ENCODE measurements around the gene APELA.
"Not testable (repeated sequence)": the region's sequence is repeated elsewhere in the genome, so short reads cannot be mapped to it uniquely, and the experiment has no call there.

APELA gene

GRCh38 chr4:164902608-164903007 lies 25.6 kb downstream of the APELA start:
- no peak for TF ChIP-seq CTCF (IDR thresholded peaks at IDR 0.05; ENCODE audit: insufficient read depth, low read length, poor library complexity, severe bottlenecking)

GRCh38 chr4:164904336-164904735 lies 27.4 kb downstream of the APELA start:
- Histone ChIP-seq H3K4me3 (replicated peaks; ENCODE audit: low read depth, low read length) (no peak overlapping the region), H3K27me3 (replicated peaks; ENCODE audit: control insufficient read depth, insufficient read depth, low read length) (no peaks in the 10 kb centered on the region), H3K36me3 (ENCODE audit: control insufficient read depth, insufficient read depth, low read length) (no peaks in the 10 kb centered on the region)
- no peak for DNase-seq (ENCODE audit: extremely low read depth, insufficient read length)
- no peak for TF ChIP-seq CTCF (IDR thresholded peaks at IDR 0.05; ENCODE audit: insufficient read depth, low read length, poor library complexity, severe bottlenecking)

More at GRCh38 chr4:164902608-164903007, 25.6 kb downstream of the APELA start:
- no peaks in the 10 kb centered on the region for H3K27me3 ChIP-seq (replicated peaks; ENCODE audit: control insufficient read depth, insufficient read depth, low read length)
- DNase-seq (ENCODE audit: extremely low read depth, insufficient read length), result no peak
- H3K4me3 ChIP-seq (replicated peaks; ENCODE audit: low read depth, low read length), result no peak overlapping the region
- no peaks in the 10 kb centered on the region for H3K36me3 ChIP-seq (ENCODE audit: control insufficient read depth, insufficient read depth, low read length)

GRCh38 chr4:164904941-164905340 lies 28.0 kb downstream of the APELA start:
- Histone ChIP-seq H3K4me3 (replicated peaks; ENCODE audit: low read depth, low read length) (no peak overlapping the region), H3K27me3 (replicated peaks; ENCODE audit: control insufficient read depth, insufficient read depth, low read length) (no peaks in the 10 kb centered on the region), H3K36me3 (ENCODE audit: control insufficient read depth, insufficient read depth, low read length) (no peaks in the 10 kb centered on the region)
- DNase-seq (ENCODE audit: extremely low read depth, insufficient read length), result no peak
- TF ChIP-seq CTCF (IDR thresholded peaks at IDR 0.05; ENCODE audit: insufficient read depth, low read length, poor library complexity, severe bottlenecking), result no peak

GRCh38 chr4:164906368-164906767 lies 29.4 kb downstream of the APELA start:
- no peak for TF ChIP-seq CTCF (IDR thresholded peaks at IDR 0.05; ENCODE audit: insufficient read depth, low read length, poor library complexity, severe bottlenecking)
- no peak for DNase-seq (ENCODE audit: extremely low read depth, insufficient read length)
- H3K4me3 ChIP-seq (replicated peaks; ENCODE audit: low read depth, low read length), result no peak overlapping the region
- no peaks in the 10 kb centered on the region for H3K27me3 ChIP-seq (replicated peaks; ENCODE audit: control insufficient read depth, insufficient read depth, low read length)
- H3K36me3 ChIP-seq (ENCODE audit: control insufficient read depth, insufficient read depth, low read length), result no peaks in the 10 kb centered on the region

- not testable (repeated sequence) for H3K36me3 ChIP-seq (ENCODE audit: control insufficient read depth, insufficient read depth, low read length); H3K27me3 ChIP-seq (replicated peaks; ENCODE audit: control insufficient read depth, insufficient read depth, low read length); H3K4me3 ChIP-seq (replicated peaks; ENCODE audit: low read depth, low read length); DNase-seq (ENCODE audit: extremely low read depth, insufficient read length)
- TF ChIP-seq CTCF (IDR thresholded peaks at IDR 0.05; ENCODE audit: insufficient read depth, low read length, poor library complexity, severe bottlenecking), result peak; percentile 33
These were observed 36.5 kb downstream of the APELA start for GRCh38 chr4:164913506-164913905.

- Histone ChIP-seq H3K27me3 (replicated peaks; ENCODE audit: control insufficient read depth, insufficient read depth, low read length) (no peaks in the 10 kb centered on the region), H3K4me3 (replicated peaks; ENCODE audit: low read depth, low read length) (no peak overlapping the region), H3K36me3 (ENCODE audit: control insufficient read depth, insufficient read depth, low read length) (no peaks in the 10 kb centered on the region)
- no peak for TF ChIP-seq CTCF (IDR thresholded peaks at IDR 0.05; ENCODE audit: insufficient read depth, low read length, poor library complexity, severe bottlenecking)
- DNase-seq (ENCODE audit: extremely low read depth, insufficient read length), result no peak
These were observed 42.0 kb downstream of the APELA start for GRCh38 chr4:164918956-164919355.
